HepG2 (cell line): ENCODE data around the gene STK11. TPM values are rescaled to one million over a fixed set of nuclear protein-coding genes. Genes with fewer than 3 reads are reported as not detected.

Experiments
- ATAC-seq: fragments of 200-7000 bp; cut with Tn5 transposase; 3 replicates; pipeline ENCODE4 v1.9.1; 2020; ENCODE audit warnings: mild to moderate bottlenecking, moderate library complexity
- BruUV-seq: library from RNA; stranded (reverse); fragments of 400-500 nt; replicated peaks from 2 replicates; lab custom pipeline; 2021; lab: Mats Ljungman, UMichigan
- CTCF ChIA-PET: fragments of 300-600 bp; formaldehyde crosslinking; extraction: SDS; loops from one replicate; lab custom pipeline; 2021; ENCODE audit warnings: low total read pairs, inconsistent platforms, low intra/inter-chr PET ratio; lab: Yijun Ruan, JAX
- POLR2A ChIA-PET: fragments of 350-600 bp; sonication (Branson Sonifier 250); formaldehyde crosslinking; loops from one replicate; lab custom pipeline; 2020; ENCODE audit warnings: antibody characterized with exemption, inconsistent platforms; lab: Yijun Ruan, JAX
- DNase-seq: peaks from one replicate; pipeline ENCODE4 v3.0.0-alpha.2; 2015; ENCODE audit warnings: low spot score
- FAIRE-seq: peaks from 3 replicates; lab custom pipeline; 2011; peaks lifted over from hg19 to GRCh38; lab: Jason Lieb, UNC
- H2AFZ ChIP-seq: one replicate; pipeline ENCODE4 v1.6.1; 2011; ENCODE audit warnings: low read length, inconsistent platforms
- H3K27ac ChIP-seq: fragments of 300-600 bp; 3 replicates; pipeline ENCODE4 v1.8.0; 2011; ENCODE audit warnings: mixed run types, mild to moderate bottlenecking, mixed read lengths, low read length, inconsistent platforms; ENCODE audit not compliant: insufficient read depth; ENCODE audit errors: extremely low read length
- H3K27me3 ChIP-seq, 2 experiments: fragments of 200-600 bp in 1 of 2; 2 replicates in 1 of 2; 3 replicates in 1 of 2; pipeline versions ENCODE4 v1.6.0 to v1.8.0; 2011; ENCODE audit warnings: low read length in 2 of 2, mild to moderate bottlenecking in 2 of 2, moderate library complexity in 2 of 2, inconsistent platforms in 1 of 2; ENCODE audit not compliant: insufficient read depth in 2 of 2, control insufficient read depth in 1 of 2
- H3K36me3 ChIP-seq, 2 experiments: fragments of 200-600 bp in 1 of 2; replicated peaks in 1 of 2; 2 replicates in 1 of 2; 3 replicates in 1 of 2; pipeline versions ENCODE4 v1.5.1 to v1.8.0; 2011; ENCODE audit warnings: low read length in 2 of 2, inconsistent platforms in 1 of 2; ENCODE audit not compliant: insufficient read depth in 2 of 2, control insufficient read depth in 1 of 2
- H3K4me1 ChIP-seq: 2 replicates; pipeline ENCODE4 v1.5.1; 2012; ENCODE audit warnings: low read length, inconsistent platforms; ENCODE audit not compliant: insufficient read depth
- H3K4me2 ChIP-seq: 2 replicates; pipeline ENCODE4 v1.6.0; 2011; ENCODE audit warnings: low read depth, low read length, inconsistent platforms
- H3K4me3 ChIP-seq, 3 experiments: fragments of 200-600 bp in 1 of 3; sonication (generic), shearing (Covaris generic) in 1 of 3; replicated peaks in 1 of 3; 2 replicates each; pipeline ENCODE4 v1.5.1; 2011 to 2016; ENCODE audit warnings: low read length in 3 of 3, inconsistent platforms in 2 of 3, low read depth in 2 of 3, mild to moderate bottlenecking in 2 of 3, control low read depth in 1 of 3, mixed read lengths in 1 of 3; ENCODE audit not compliant: insufficient read depth in 1 of 3
- H3K79me2 ChIP-seq: one replicate; pipeline ENCODE4 v1.6.1; 2011; ENCODE audit warnings: low read length, inconsistent platforms; ENCODE audit not compliant: insufficient read depth
- H3K9ac ChIP-seq: 2 replicates; pipeline ENCODE4 v1.6.0; 2011; ENCODE audit warnings: mild to moderate bottlenecking, low read depth, low read length, inconsistent platforms; ENCODE audit not compliant: insufficient read depth
- H3K9me3 ChIP-seq: 2 replicates; pipeline ENCODE4 v1.5.1; 2012; ENCODE audit warnings: mild to moderate bottlenecking, low read length
- H4K20me1 ChIP-seq: 2 replicates; pipeline ENCODE4 v1.6.0; 2011; ENCODE audit warnings: inconsistent platforms, mild to moderate bottlenecking, low read length, moderate library complexity; ENCODE audit not compliant: insufficient read depth
- BHLHE40 ChIP-seq: IDR thresholded peaks from 2 replicates; pipeline ENCODE4 v1.6.1; 2011; ENCODE audit warnings: low read length, improper control_type of control experiment
- ETV6 ChIP-seq: sonication (generic); formaldehyde crosslinking; conservative IDR thresholded peaks from 2 replicates; pipeline ENCODE4 v1.4.0; 2020; ENCODE audit warnings: missing genetic modification reagents
- FOXA3 ChIP-seq: IDR thresholded peaks from 2 replicates; pipeline ENCODE4 v1.6.1; 2016; ENCODE audit warnings: missing genetic modification reagents, missing compliant biosample characterization
- FOXK2 ChIP-seq: fragments of 450-650 bp; IDR thresholded peaks from 2 replicates; pipeline ENCODE4 v1.6.1; 2016
- GATAD2A ChIP-seq: IDR thresholded peaks from 2 replicates; pipeline ENCODE4 v1.6.1; 2016
- HMGXB3 ChIP-seq: sonication (generic); formaldehyde crosslinking; IDR thresholded peaks from 2 replicates; pipeline ENCODE4 v1.4.0; 2020; ENCODE audit warnings: missing genetic modification reagents, borderline replicate concordance
- KLF11 ChIP-seq: IDR thresholded peaks from 2 replicates; pipeline ENCODE4 v1.6.1; 2016; ENCODE audit warnings: missing compliant biosample characterization
- POGK ChIP-seq: sonication (generic); formaldehyde crosslinking; conservative IDR thresholded peaks from 2 replicates; pipeline ENCODE4 v1.8.0; 2022; ENCODE audit warnings: mild to moderate bottlenecking, moderate library complexity, missing genetic modification reagents
- RFX1 ChIP-seq: fragments of 450-650 bp; IDR thresholded peaks from 2 replicates; pipeline ENCODE4 v1.6.1; 2017
- SAFB2 ChIP-seq: sonication (generic); formaldehyde crosslinking; IDR thresholded peaks from 2 replicates; pipeline ENCODE4 v1.5.1; 2020; ENCODE audit warnings: missing genetic modification reagents, low read depth, mild to moderate bottlenecking, borderline replicate concordance
- TP53 ChIP-seq: sonication (generic); formaldehyde crosslinking; conservative IDR thresholded peaks from 2 replicates; pipeline ENCODE4 v1.4.0; 2020; ENCODE audit warnings: missing genetic modification reagents
- ZBTB34 ChIP-seq: sonication (generic); formaldehyde crosslinking; IDR thresholded peaks from 2 replicates; pipeline ENCODE4 v1.8.0; 2022; ENCODE audit warnings: mild to moderate bottlenecking, missing genetic modification reagents
- ZNF660 ChIP-seq: sonication (generic); formaldehyde crosslinking; IDR thresholded peaks from 2 replicates; pipeline ENCODE4 v1.5.1; 2020; ENCODE audit warnings: mild to moderate bottlenecking, low read depth, missing genetic modification reagents, borderline replicate concordance
- ZNF775 ChIP-seq: sonication (generic); formaldehyde crosslinking; IDR thresholded peaks from 2 replicates; pipeline ENCODE4 v1.4.0; 2020; ENCODE audit warnings: missing genetic modification reagents, mild to moderate bottlenecking, moderate library complexity, borderline replicate concordance
- ZNF777 ChIP-seq: sonication (generic); formaldehyde crosslinking; IDR thresholded peaks from 2 replicates; pipeline ENCODE4 v1.4.0; 2020; ENCODE audit warnings: missing genetic modification reagents
- WGBS: methylation state at CpG from one replicate; pipeline ENCODE4 v1.1.6; 2017; ENCODE audit warnings: low lambda C conversion rate; 5-methylcytosine and 5-hydroxymethylcytosine counted together
- in situ Hi-C: cut with HindIII; loops from 2 replicates; pipeline ENCODE4 v1.10.0; 2017; ENCODE audit warnings: low pct_unique_long_range_greater_than_20kb; ENCODE audit not compliant: extremely low pct_ligation_motif_present
- intact Hi-C: fragments of 100-400 bp; cut with micrococcal nuclease; formaldehyde crosslinking; loops from one replicate; pipeline ENCODE4 v1.10.0; 2022; ENCODE audit not compliant: unreplicated experiment
- polyA plus RNA-seq, 8 experiments: library from polyadenylated mRNA; depleted of rRNA in 3 of 8; stranded (reverse) in 7 of 8; unstranded in 1 of 8; fragments of >200 nt; fragmentation: Illumina TruSeq in 4 of 8; extraction: Trizol in 4 of 8; gene quantifications; 2 replicates each; pipeline versions ENCODE4 v1.2.1 to v1.2.3, GENCODE V29; 2011 to 2016; ENCODE audit warnings: low read depth in 4 of 8, missing spikeins in 1 of 8, mixed read lengths in 1 of 8; ENCODE audit not compliant: insufficient read depth in 1 of 8
- total RNA-seq, 5 experiments: library from RNA; depleted of rRNA; stranded (reverse); fragments of >200 nt; fragmentation: Illumina TruSeq; extraction: Trizol; gene quantifications; 2 replicates each; pipeline ENCODE4 v1.2.3, GENCODE V29; 2016; ENCODE audit warnings: low read depth in 1 of 5

The STK11 gene
- total and polyA plus RNA-seq, 2 of the 13 experiments (the other 11 are each of a cell fraction or from before 2014, with no cell fraction given) = 27.5 to 43.6 TPM

GRCh38 chr19:1266129-1266915 is 60.7 kb downstream of the STK11 start:
- FAIRE-seq = no peak
- peak; percentile 80 for DNase-seq
- CTCF ChIA-PET = interaction anchor here (1.7 to 3.8 kb wide), 2 partner anchors 18 to 22 kb away, joined by 4 to 60 read pairs; partner anchors contain the start of gene MIDN
- H3K27me3 ChIP-seq = no peaks in the 10 kb centered on the region
- H3K4me3 ChIP-seq = peak overlapping the region; percentile 67 to 90 (median 72)
- 1% methylated on average over 11 of the region's 84 CpGs for WGBS
- intact Hi-C loops (loop anchor here (1.0 kb wide), 1 partner anchor 20 kb away; no protein-coding TSS in a partner anchor), in situ Hi-C loops (no loop called here)
- peak overlapping the region; percentile 92 for H3K4me2 ChIP-seq
- peak overlapping the region; percentile 82 for H3K27ac ChIP-seq
- POLR2A ChIA-PET = interaction anchor here (0.5 to 12.8 kb wide), 9 partner anchors 9 to 238 kb away, joined by 3 to 668 read pairs (median 6); partner anchors contain the start of genes ATP5F1D, FAM174C, GPX4 and MIDN
- H4K20me1 ChIP-seq = peaks cover 18% of the 10 kb centered on the region
- H3K36me3 ChIP-seq = peaks cover 2 to 9% of the 10 kb centered on the region in 2 experiments; a peak in 4 of 5 replicates
- H2AFZ ChIP-seq = no peak overlapping the region
- no TSS peak for BruUV-seq
- peaks cover 24% of the 10 kb centered on the region for H3K79me2 ChIP-seq
- peak; percentile 20 for ATAC-seq
- H3K4me1 ChIP-seq = peaks cover 74% of the 10 kb centered on the region
- peak overlapping the region; percentile 73 for H3K9ac ChIP-seq
- no peaks in the 10 kb centered on the region for H3K9me3 ChIP-seq
- TF ChIP-seq BHLHE40 (no peak), ZNF775 (CRISPR knock-in tag) (no peak), GATAD2A (CRISPR knock-in tag) (peak; percentile 51; the same call in 1 of the 2 replicates), FOXK2 (no peak), SAFB2 (CRISPR knock-in tag) (peak; percentile 11; the same call in 1 of the 2 replicates), ETV6 (CRISPR knock-in tag) (0 out of 2 replicates have a peak, but pooled peaks have one; percentile 15), RFX1 (peak; percentile 83), KLF11 (CRISPR knock-in tag) (0 out of 2 replicates have a peak, but pooled peaks have one; percentile 39), TP53 (CRISPR knock-in tag) (0 out of 2 replicates have a peak, but pooled peaks have one; percentile 29), FOXA3 (no peak), ZNF777 (peak; percentile 62; the same call in 1 of the 2 replicates), POGK (CRISPR knock-in tag) (0 out of 2 replicates have a peak, but pooled peaks have one; percentile 61), ZBTB34 (CRISPR knock-in tag) (no peak), HMGXB3 (CRISPR knock-in tag) (no peak), ZNF660 (CRISPR knock-in tag) (0 out of 2 replicates have a peak, but pooled peaks have one; percentile 75)
